Natural killer cell (primary cell): ENCODE measurements around the gene GJB2. TPM values are rescaled to one million over a fixed set of nuclear protein-coding genes. Genes with fewer than 3 reads are reported as not detected.

Experiments used
- ATAC-seq, 3 donors: fragments of 150-1000 bp in 2 of 3; fragments of 200-7000 bp in 1 of 3; cut with Tn5 transposase; 1 replicate in 1 of 3; 2 replicates in 2 of 3; pipeline ENCODE4 v1.10.0; 2021; ENCODE audit warnings: mild to moderate bottlenecking in 2 of 3, moderate library complexity in 2 of 3
- DNase-seq, 2 donors: peaks; one replicate each; pipeline versions ENCODE4 v3.0.0 to v3.0.0-alpha.2; 2013 to 2021; ENCODE audit warnings: mixed read lengths in 1 of 2
- H3K27ac ChIP-seq: one replicate; pipeline ENCODE4 v1.5.1; 2013; ENCODE audit warnings: mild to moderate bottlenecking, low read length
- H3K27me3 ChIP-seq: one replicate; pipeline ENCODE4 v1.6.1; 2013; ENCODE audit warnings: low read length; ENCODE audit not compliant: control insufficient read depth, insufficient read depth
- H3K36me3 ChIP-seq: one replicate; pipeline ENCODE4 v1.6.1; 2013; ENCODE audit warnings: low read length; ENCODE audit not compliant: control insufficient read depth, insufficient read depth
- H3K4me1 ChIP-seq: one replicate; pipeline ENCODE4 v1.6.1; 2013; ENCODE audit warnings: low read length; ENCODE audit not compliant: control insufficient read depth, insufficient read depth
- H3K4me3 ChIP-seq: one replicate; pipeline ENCODE4 v1.5.1; 2013; ENCODE audit warnings: low read length
- H3K9me3 ChIP-seq: one replicate; pipeline ENCODE4 v1.6.1; 2013; ENCODE audit warnings: low read length; ENCODE audit not compliant: control insufficient read depth, insufficient read depth
- H3K27ac Mint-ChIP-seq, 2 donors: one replicate each; pipeline ENCODE4 v1.8.0; 2022; ENCODE audit warnings: mild to moderate bottlenecking in 2 of 2, mixed read lengths in 2 of 2, moderate library complexity in 1 of 2
- H3K27me3 Mint-ChIP-seq, 2 donors: one replicate each; pipeline ENCODE4 v1.8.0; 2022; ENCODE audit warnings: low read depth in 2 of 2, mixed read lengths in 2 of 2
- H3K36me3 Mint-ChIP-seq: one replicate; pipeline ENCODE4 v1.8.0; 2022; ENCODE audit warnings: mixed read lengths
- H3K4me1 Mint-ChIP-seq, 2 donors: one replicate each; pipeline ENCODE4 v1.8.0; 2022; ENCODE audit warnings: mixed read lengths in 2 of 2
- H3K4me3 Mint-ChIP-seq: one replicate; pipeline ENCODE4 v1.8.0; 2022; ENCODE audit warnings: mild to moderate bottlenecking, moderate library complexity, mixed read lengths
- H3K9me3 Mint-ChIP-seq, 2 donors: one replicate each; pipeline ENCODE4 v1.8.0; 2022; ENCODE audit warnings: mixed read lengths in 2 of 2
- CTCF ChIP-seq: fragments of 200-600 bp; IDR thresholded peaks from one replicate; pipeline ENCODE4 v1.8.0; 2022; ENCODE audit warnings: antibody characterized with exemption
- WGBS: methylation state at CpG from one replicate; pipeline ENCODE4 v1.1.7; 2013; ENCODE audit warnings: missing lambda C conversion rate; ENCODE audit not compliant: insufficient coverage; 5-methylcytosine and 5-hydroxymethylcytosine counted together
- intact Hi-C: fragments of 100-400 bp; cut with micrococcal nuclease; formaldehyde crosslinking; loops from one replicate; pipeline ENCODE4 v1.14.2; 2022
- total RNA-seq, 4 donors: library from RNA; stranded (reverse); fragments of 120-200 nt in 1 of 4; gene quantifications; one replicate each; pipeline versions ENCODE4 v1.2.3 to v1.2.4, GENCODE V29; 2013 to 2022

The GJB2 gene
- total RNA-seq, 3 donors from 2014 or later (not counting 1 experiment from before 2014, with no cell fraction given): 0.40 TPM; not detected in 2

- Mint-ChIP-seq H3K27me3 (peaks cover 16 to 19% of the 10 kb centered on the region in 2 donors), H3K4me1 (peaks cover 5% of the 10 kb centered on the region in 2 donors), H3K9me3 (peaks cover 0 to 2% of the 10 kb centered on the region in 2 donors), H3K27ac (no peak overlapping the region), H3K36me3 (no peaks in the 10 kb centered on the region), H3K4me3 (no peak overlapping the region)
- intact Hi-C loops: no loop called here
- 93% methylated on average over 2 of the region's 3 CpGs for WGBS
- H3K4me3 ChIP-seq: no peak overlapping the region
- peaks cover 2% of the 10 kb centered on the region for H3K9me3 ChIP-seq
- DNase-seq: no peak
- no peak for ATAC-seq
- no peaks in the 10 kb centered on the region for H3K36me3 ChIP-seq
- TF ChIP-seq CTCF: no peak
- H3K27me3 ChIP-seq: peaks cover 8% of the 10 kb centered on the region
- H3K4me1 ChIP-seq: no peaks in the 10 kb centered on the region
- no peak overlapping the region for H3K27ac ChIP-seq
These were observed 24.4 kb upstream of the GJB2 start for GRCh38 chr13:20217168-20217567.

- Histone ChIP-seq H3K27ac (no peak overlapping the region), H3K36me3 (no peaks in the 10 kb centered on the region), H3K4me1 (no peaks in the 10 kb centered on the region), H3K9me3 (peaks cover 2% of the 10 kb centered on the region), H3K4me3 (no peak overlapping the region), H3K27me3 (peaks cover 3% of the 10 kb centered on the region)
- no peak overlapping the region for H3K4me3 Mint-ChIP-seq
- no peak for ATAC-seq
- 93% methylated on average over 1 of the region's 1 CpG for WGBS
- H3K27me3 Mint-ChIP-seq: peaks cover 24 to 29% of the 10 kb centered on the region in 2 donors
- no peaks in the 10 kb centered on the region for H3K4me1 Mint-ChIP-seq
- H3K27ac Mint-ChIP-seq: no peak overlapping the region
- H3K36me3 Mint-ChIP-seq: no peaks in the 10 kb centered on the region
- no peak for TF ChIP-seq CTCF
- H3K9me3 Mint-ChIP-seq: peaks cover 0 to 2% of the 10 kb centered on the region in 2 donors
- intact Hi-C loops: no loop called here
- DNase-seq: no peak
These were observed 17.2 kb upstream of the GJB2 start for GRCh38 chr13:20209948-20210347.

- no peaks in the 10 kb centered on the region for H3K9me3 ChIP-seq
- no peak for ATAC-seq
- H3K4me1 ChIP-seq: no peaks in the 10 kb centered on the region
- WGBS: 75% methylated on average over 14 of the region's 16 CpGs
- Mint-ChIP-seq H3K4me1 (no peaks in the 10 kb centered on the region), H3K36me3 (no peaks in the 10 kb centered on the region), H3K27ac (no peak overlapping the region), H3K4me3 (no peak overlapping the region), H3K9me3 (no peaks in the 10 kb centered on the region), H3K27me3 (peaks cover 13 to 23% of the 10 kb centered on the region in 2 donors)
- intact Hi-C loops: no loop called here
- no peak overlapping the region for H3K4me3 ChIP-seq
- H3K27ac ChIP-seq: no peak overlapping the region
- H3K36me3 ChIP-seq: no peaks in the 10 kb centered on the region
- H3K27me3 ChIP-seq: no peaks in the 10 kb centered on the region
- TF ChIP-seq CTCF: no peak
- DNase-seq: no peak
These were observed 14.0 kb upstream of the GJB2 start for GRCh38 chr13:20206698-20207235.

- Histone ChIP-seq H3K27me3 (no peaks in the 10 kb centered on the region), H3K9me3 (no peaks in the 10 kb centered on the region), H3K4me3 (no peak overlapping the region), H3K27ac (no peak overlapping the region), H3K4me1 (no peaks in the 10 kb centered on the region), H3K36me3 (no peaks in the 10 kb centered on the region)
- no peak for ATAC-seq
- WGBS: 82% methylated on average over 11 of the region's 11 CpGs
- DNase-seq: no peak
- H3K9me3 Mint-ChIP-seq: no peaks in the 10 kb centered on the region
- no peak for TF ChIP-seq CTCF
- H3K4me1 Mint-ChIP-seq: no peaks in the 10 kb centered on the region
- H3K27me3 Mint-ChIP-seq: peaks cover 11 to 23% of the 10 kb centered on the region in 2 donors
- H3K27ac Mint-ChIP-seq: no peak overlapping the region
- intact Hi-C loops: no loop called here
- H3K4me3 Mint-ChIP-seq: no peak overlapping the region
- no peaks in the 10 kb centered on the region for H3K36me3 Mint-ChIP-seq
These were observed 13.4 kb upstream of the GJB2 start for GRCh38 chr13:20206065-20206697.
